ENCODE measurements around the gene COG2.
"Not testable (repeated sequence)": the region's sequence is repeated elsewhere in the genome, so short reads cannot be mapped to it uniquely, and the experiment has no call there.

The COG2 gene

DNA sequence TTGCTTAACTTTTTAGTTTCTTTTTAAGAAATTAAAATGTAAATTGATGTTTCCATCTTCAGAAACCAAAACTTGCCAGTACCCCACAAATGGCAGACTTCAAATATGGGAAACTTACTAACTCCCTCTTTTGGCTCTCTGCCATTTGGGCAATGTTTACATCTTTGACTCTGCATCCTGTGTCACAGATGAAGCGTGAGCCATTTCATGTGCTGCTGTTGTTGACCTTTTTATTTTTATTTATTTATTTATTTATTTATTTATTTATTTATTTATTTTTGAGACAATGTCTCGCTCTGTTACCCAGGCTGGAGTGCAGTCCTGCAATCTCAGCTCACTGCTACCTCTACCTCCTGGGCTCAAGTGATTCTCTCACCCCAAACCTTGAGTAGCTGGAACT, 16.0 kb upstream of the COG2 start:
- DNase-seq: no peak

DNA sequence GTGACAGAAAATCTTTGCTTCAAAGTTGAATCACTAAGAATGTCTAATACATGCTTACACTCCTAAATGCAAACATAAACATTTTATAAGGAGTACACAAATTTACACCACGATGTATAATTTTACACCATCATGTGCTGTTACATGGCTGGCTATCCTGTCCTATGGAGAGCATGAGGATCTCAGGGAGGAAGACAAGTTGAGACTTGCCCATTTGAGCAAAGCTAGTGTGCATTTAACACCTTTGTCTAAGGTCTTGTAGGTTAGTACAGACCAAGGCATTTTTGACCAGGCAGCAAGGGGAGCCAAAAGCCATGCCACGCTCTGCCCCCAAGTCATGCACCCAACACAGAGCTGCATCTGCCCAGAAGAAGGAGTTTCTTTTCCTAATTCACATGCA, 14.5 kb upstream of the COG2 start:
- no peak for DNase-seq

DNA sequence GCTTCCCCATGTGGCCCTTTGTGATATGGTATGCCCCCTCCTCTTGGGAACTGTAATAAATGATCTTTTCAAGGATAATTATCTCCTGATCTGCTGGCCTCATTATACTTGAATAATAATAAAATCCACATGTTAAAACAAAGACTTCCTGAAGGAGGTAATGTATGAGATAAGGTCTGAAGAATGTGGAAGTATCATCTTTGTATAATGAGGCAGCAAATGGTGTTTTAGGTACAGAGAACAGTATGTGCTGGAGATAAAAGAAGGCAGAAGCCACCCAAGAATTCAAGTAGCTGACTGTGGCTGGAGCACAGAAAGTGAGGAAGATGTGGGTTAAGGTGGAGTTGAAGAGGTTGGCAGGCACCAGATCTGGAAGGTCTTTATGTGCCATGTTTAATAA, 12.8 kb upstream of the COG2 start:
- DNase-seq: peak; percentile 12

DNA sequence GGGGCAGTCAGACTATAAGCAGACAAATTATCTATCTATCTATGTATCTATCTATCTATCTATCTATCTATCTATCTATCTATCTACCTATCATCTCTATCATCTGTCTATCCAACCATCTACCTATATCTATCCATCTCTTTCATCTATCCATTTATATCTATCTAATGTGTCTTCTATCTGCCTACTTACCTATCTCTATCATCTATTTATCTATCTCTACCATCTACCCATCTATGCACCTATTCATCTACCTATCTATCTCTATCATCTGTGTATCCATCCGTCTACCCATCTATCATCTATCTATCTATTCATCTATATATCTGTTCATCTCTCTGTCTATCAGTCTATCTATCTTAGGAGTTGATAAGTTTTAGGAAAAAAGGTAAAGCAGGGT, 10.8 kb upstream of the COG2 start:
- DNase-seq: no peak

DNA sequence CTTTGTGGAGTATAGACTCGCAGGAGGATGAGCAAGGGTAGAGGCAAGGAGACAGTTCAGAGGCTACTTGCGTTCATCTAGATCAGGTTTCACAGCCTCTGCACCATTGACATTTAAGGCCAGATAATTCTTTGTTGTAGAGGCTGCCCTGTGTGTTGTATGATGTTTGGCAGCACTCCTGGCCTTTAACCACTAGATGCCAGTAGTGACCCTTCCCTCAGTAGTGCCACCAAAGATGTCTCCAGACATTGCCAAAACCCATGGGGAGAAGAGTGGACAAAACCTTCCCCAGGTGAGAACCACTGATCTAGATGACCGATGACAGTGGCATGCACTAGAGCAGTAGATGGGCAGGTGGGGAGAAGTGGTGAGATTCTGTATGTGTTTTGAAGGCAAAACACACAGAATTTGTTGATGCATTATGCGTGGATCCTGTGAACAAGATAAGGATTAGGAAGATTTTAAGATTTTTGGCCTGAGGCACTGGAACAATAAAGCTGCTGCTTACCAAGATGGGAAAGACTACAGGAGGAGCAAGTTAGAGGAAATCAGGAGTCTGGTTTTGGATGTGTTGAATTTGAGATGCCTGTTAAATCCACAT, 9.9 kb upstream of the COG2 start:
- peak; percentile 27 for DNase-seq

DNA sequence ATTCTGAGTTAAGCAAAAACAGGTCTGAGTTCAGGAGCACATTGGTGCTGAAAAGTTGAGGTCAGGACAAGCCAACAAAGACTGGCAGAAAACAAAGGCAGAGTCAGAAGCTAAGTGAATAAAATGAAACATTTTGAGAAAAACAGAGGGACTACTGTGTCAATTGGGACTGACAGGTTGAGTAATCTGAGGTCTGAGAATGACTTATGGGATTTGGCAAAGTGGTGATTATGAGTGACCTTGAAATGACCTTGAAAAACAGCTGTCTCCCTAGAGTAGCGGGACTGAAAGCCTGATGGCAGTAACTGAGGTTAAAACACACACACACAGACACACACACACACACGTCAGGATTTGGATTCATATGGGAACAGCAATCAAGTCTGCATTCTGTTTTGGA, 8.8 kb upstream of the COG2 start:
- no peak for DNase-seq

DNA sequence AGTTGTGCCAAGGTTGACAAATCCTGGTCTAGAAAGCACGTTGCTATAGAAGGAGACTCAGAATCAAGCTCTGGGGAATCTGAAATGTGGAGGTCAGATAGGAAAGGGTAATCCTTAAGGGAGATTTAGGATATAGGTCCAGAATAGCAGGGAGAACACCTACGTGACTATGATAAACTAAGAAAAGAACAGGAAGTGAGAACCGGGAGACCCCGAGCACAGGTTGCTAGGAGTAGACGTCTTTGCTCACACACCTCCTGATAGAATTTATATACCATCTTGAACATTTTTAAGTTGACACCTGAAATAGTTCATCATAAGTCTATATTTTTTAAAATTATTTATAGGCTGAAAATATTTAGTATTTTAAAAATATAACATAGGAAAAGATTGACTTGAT, 7.9 kb upstream of the COG2 start:
- no peak for DNase-seq

DNA sequence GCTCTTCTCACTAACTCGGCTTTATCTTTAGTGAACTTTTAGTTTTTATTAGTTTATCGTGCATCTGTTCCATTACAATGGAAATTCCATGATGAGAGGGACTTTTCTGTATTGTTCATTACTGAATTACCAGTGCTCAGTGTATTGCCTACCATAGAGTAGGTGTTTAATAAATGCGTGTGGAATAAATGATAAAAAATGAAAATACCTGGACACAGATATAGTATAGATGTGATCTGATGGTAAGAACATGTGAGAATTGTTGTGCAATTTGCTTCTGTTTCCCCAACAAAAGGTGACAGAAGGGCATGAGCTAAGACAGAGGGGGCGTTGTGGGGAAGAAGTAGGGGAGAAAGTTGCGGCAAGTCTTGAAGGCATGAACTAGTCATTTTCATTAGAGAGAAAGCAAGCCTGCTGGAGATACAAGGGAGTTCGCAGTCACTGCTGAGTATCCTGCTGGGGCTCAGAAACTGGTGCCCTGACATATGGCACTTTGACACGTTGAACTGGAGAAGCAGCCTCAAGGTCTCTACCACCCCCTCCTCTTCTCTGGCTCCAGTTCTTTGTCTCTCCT, 5.6 kb upstream of the COG2 start:
- DNase-seq: no peak

DNA sequence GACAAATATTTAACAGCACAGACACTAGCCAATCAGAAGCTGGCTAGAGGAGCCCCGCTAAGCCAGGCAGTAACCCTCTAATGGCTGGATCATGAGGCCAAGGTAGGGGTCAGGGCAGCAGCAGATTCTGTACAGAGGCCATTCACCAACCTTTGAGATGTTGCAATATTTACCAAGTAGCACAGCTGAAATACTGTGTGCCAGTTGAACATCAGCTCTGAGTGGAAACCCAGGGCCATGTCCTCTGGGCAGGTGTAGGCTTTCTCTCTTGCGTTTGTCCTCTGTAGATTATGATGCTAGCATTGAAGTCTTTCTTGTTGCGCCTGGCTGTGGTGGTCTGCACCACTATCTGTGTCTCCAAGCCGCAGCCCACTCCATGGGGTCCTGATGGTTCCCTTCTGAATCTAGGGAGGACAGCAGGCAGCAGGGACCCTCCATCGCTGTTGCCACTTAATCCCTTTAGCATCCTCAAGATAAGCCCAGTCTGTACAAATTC, 2.5 kb upstream of the COG2 start:
- DNase-seq: no peak

DNA sequence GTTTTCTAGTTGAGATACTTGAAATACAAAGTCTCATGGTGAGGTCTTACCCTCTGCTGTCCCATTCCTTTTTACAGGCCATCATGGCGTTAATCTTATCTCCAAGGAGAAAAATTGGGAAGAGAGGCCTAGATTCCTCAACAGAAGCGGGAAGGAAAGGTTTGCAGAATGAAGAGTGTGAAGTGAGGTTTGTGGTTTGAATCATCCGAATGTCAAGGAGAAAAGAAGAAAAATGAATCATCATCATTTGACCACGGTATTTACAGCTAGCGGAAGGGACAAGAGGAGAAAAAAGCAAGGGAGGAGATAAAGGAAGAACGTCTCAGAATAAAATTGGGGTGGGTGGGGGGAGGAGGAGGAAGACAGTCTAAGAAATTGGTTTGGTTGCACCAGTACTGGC, 935 bp upstream of the COG2 start:
- DNase-seq: peak; percentile 58

DNA sequence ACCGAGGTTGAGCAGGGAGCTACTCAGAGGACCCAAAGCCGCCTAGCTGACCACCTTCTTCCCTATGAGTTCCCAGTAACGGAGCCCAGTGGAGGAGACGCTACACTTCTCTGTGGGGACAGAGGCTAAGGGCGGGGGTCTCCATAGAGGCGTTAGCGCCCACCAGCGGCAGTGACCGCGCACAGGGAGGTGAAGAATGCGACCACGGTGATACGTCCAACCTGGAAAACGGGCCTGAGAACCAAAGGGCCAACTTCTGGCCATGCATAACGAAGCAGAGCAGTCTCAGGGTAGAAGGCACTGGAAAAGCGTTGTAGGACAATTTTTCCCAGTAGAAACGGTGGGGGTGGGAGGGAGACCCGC, 400 bp upstream of the COG2 start:
- DNase-seq: no peak

DNA sequence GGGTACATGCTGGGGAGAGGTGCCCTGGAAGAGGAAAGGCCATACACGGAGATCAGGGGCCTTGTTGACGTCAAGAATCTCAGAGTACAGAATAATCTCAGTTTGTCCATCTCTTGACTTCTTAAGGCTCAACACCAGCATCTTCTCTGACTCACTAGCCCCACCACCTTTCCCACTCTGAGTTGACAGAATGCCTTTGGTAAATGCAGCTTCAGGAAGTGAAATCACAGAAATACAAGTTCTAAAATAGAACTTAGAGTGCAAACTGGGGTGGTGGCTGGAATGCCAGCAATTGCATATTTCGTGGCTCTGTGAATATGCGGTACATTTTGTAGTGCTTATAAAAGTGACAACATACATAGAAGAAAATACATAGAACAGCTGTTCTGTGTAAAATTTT, 1.6 kb downstream of the COG2 start:
- DNase-seq: peak; percentile 39

DNA sequence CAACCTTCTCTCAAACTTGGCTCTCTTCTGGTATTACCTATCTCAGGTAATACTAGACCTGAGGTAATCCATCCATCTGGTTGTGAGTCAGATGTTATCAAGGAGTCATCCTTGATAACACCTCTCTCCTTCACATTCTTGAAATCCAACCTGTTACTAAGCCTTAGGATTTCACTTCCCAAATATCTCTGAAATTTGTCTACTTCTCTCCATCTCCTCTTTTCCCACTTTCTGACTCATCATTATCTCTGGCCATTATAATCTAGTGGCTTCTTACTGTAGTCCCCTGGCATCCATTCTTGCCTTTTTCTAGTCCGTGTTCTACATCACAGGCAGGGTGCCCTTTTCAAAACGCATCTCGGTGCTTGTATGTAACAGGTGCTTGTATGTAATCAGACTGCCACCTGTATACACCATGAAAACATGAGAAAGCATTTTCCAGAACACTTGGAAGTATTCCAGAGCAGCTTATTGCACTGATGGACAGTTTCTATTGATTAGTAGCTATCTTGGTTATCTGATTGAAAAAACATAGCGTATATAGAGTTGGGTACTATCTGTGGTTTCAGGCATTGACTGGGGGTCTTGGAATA, 4.5 kb downstream of the COG2 start:
- DNase-seq: no peak

DNA sequence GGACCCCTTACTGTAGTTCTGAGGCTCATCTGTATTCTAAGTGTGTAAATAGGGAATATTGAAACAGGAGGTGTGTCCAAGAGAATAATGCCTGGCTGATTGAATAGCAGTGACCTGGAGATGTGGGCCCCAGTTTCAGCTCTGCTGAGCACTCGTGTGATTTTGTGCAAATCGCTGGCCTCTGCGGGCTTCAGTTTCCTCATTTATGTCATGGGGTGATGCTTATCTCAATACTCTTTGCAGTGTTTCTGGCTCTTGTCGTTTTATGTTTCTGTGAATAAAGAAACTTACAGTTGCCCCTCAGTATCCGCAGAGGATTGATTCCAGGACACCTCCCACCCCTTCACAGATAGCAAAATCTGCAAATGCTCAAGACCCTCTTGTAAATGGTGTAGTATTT, 5.0 kb downstream of the COG2 start:
- DNase-seq: no peak

DNA sequence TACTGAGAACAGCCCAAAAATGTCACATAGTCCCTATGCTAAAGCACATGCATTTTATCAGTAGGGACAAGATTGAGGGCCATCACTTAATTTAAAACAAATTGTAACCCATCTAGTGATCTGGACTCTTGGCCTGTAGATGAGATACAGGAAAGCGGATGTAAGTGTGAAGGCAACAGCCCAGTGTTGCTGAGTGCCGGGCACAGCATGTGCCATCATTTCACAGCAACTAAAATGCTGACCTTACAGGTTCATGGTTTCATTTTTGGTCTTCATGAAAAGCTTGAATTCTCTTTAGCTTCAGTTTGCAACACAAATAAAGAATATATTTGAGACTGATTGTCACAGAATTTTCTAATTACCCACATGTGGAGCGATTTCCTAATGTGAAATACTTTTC, 5.8 kb downstream of the COG2 start:
- DNase-seq: no peak

DNA sequence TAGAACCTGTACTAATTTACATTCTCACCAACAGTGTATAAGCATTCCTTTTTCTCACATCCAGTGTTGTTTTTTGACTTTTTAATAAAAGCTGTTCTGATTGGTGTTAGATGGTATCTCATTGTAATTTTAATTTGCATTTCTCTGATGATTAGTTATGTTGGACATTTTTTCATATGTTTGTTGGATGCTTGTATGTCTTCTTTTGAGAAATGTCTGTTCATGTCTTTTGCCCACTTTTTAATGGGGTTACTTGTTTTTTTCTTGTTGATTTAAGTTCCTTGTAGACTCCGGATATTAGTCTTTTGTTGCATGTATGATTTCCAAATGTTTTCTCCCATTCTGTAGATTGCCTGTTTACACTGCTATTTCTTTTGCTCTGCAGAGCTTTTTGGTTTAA, 8.0 kb downstream of the COG2 start:
- no peak for DNase-seq

DNA sequence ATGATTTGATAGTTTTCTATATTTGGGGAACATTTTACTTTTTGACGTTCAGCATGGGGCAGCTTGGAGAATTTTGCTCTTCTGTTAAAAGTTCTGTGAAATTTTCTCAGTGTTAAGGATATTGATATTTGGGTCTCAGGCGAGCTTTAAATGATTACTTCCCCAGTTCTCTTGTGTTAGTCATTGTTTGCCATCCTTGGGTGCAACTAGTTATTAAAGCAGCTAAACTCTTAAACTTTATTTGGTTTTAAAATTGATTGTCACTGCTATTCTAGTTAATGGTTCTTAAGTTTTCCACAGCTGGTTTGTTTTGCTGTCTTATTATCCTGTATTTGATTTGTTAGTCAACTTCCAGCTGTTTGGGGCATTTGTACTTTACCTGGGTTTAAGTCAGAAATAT, 9.0 kb downstream of the COG2 start:
- no peak for DNase-seq

DNA sequence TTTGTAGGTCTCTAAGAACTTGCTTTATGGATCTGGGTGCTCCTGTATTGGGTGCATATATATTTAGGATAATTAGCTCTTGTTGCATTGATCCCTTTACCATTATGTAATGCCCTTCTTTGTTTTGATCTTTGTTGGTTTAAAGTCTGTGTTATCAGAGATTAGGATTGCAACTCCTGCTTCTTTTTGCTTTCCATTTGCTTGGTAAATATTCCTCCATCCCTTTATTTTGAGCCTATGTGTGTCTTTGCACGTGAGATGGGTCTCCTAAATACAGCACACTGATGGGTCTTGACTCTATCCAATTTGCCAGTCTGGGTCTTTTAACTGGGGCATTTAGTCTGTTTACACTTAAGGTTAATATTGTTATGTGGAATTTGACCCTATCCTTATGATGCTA, 14.4 kb downstream of the COG2 start:
- DNase-seq: not testable (repeated sequence)

DNA sequence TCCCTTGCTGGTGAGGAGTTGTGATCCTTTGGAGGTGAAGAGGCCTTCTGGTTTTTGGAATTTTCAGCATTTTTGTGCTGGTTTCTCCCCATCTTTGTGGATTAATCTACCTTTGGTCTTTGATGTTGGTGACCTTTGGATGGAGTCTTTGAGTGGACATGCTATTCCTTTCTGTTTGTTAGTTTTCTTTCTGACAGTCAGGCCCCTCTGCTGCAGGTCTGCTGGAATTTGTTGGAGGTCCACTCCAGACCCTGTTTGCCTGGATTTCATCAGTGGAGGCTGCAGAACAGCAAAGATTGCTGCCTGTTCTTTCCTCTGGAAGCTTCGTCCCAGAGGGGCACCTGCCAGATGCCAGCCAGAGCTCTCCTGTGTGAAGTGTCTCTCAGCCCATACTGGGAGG, 15.8 kb downstream of the COG2 start:
- DNase-seq: not testable (repeated sequence)

DNA sequence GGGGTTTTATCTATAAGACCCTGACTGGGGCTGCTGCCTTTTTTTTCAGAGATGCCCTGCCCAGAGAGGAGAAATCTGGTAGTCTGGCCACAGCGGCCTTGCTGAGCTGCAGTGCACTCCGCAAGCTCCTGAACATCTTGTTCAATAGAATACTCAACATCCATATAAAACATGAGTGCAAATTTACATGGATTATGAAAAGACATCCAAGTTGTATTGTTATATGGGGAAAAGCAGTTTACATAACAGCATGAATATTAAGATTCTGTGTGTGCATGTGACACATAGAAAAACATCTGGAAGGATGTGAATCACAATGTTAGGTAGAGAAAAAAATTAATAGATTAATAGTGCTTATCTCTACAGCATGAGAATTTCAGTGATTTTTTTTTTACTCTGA, 16.4 kb downstream of the COG2 start:
- DNase-seq: no peak

DNA sequence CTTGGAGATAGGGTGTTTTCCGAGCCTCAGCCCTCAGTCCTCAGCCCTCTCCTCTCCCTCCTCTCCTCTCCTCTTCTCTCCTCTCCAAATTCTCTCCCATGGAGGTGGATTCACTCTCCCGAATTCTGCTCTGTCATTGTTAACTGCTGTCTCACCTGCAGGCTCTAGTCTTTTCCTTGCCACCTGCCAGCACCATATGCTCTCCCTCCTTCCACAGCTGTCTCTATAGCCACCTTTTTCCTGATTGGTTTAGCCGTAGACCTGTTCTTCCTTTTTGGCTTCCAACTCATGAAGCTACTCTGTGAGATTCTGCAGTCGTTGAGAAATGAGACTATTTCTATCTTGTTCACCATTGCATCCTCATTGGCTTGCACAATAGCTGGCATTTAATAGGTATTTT, 19.7 kb downstream of the COG2 start:
- DNase-seq: no peak

DNA sequence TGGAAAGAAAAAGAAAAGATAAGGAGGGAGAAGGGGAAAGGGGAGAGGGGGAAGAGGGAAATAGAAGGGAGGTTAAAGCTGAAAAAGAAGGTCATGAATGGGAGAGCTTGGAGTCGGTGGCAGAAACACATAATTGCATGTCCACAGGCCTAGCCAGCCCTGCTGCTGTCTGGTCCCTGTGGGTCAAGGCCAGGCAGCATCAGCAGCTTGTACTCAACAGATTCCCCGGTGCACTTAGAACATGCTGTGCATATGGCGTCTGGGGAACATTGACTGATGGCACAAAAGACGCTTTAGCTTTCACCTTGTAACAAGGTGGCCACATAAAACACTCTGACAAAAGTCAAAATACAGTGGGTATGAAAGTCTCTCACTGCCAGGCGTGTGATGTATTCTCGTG, 25.9 kb downstream of the COG2 start:
- DNase-seq: no peak

DNA sequence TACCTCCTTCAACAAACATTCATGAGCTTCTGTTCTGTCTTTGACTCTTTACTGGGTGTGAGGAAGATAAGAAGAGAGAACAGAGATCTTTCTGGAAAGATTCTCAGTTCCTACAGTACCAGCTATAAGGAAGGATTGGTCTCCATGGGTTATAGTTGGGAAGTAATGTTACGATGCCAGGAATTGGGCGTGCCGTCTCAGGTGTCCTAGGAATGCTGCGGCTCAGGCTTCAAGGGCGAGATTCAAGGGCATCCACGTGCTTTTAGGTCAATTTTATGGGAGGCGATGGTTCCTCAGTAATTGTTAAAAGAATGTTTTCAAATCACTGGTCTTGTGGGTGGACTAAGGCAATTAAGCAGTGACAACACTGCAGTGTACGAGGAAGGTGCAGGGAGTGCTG, 27.3 kb downstream of the COG2 start:
- DNase-seq: no peak

DNA sequence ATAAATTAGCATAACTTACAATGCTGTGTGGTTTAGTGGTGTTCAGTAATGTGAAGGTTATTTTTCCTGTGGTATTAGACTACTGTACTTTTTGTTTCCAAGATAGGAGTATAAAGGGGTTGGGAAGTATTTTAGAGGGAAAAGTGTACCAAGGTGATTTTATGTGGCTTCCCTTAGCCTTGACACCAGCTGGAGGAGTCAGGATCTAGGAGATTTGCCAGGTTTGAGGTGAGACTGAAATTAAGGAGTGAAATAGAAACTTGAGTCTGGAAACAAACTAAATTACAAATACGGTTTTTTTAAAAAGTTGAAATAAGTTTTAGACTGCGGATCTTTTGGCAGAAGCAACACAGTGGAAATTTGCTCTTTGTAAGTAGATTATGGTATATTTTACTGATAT, 32.3 kb downstream of the COG2 start:
- no peak for DNase-seq

DNA sequence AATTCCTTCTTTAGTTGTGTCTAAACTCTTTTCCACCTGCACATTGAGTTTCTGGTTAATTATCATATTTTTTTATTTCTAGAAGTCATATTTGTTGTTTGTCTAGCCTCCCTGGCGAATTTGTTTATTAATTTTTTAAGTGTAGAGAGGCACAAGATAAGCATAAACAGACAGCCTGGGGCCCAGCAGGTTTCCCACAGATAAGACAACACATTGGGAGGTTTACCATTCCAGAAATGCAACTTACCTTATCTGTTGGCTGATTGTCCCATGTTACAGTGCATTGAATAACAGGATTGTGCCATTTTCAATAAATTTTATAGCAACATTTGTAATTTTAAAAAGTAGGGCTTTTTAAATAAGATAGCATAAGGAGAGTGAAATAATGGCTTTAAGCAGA, 34.9 kb downstream of the COG2 start:
- DNase-seq: no peak

Measured in fibroblast of skin of right biceps (primary cell).